Measurements from ENCODE around the gene TAB2.
"Not testable (repeated sequence)": the region's sequence is repeated elsewhere in the genome, so short reads cannot be mapped to it uniquely, and the experiment has no call there.

Gene TAB2

GRCh38 chr6:149422581-149422980 lies 105.1 kb downstream of the TAB2 start:
- DNase-seq = no peak

- DNase-seq = no peak
Observed at GRCh38 chr6:149423964-149424440, 106.5 kb downstream of the TAB2 start.

GRCh38 chr6:149425224-149425623 lies 107.7 kb downstream of the TAB2 start:
- no peak for DNase-seq

- DNase-seq = no peak
Observed at GRCh38 chr6:149425754-149426153, 108.2 kb downstream of the TAB2 start.

GRCh38 chr6:149428606-149429005 lies 111.1 kb downstream of the TAB2 start:
- no peak for DNase-seq

GRCh38 chr6:149429427-149430360 lies 112.2 kb downstream of the TAB2 start:
- no peak for DNase-seq

- DNase-seq = peak; percentile 95
Observed at GRCh38 chr6:149431905-149432775, 114.6 kb downstream of the TAB2 start.

GRCh38 chr6:149433405-149433804 lies 115.9 kb downstream of the TAB2 start:
- no peak for DNase-seq

- DNase-seq = no peak
Observed at GRCh38 chr6:149433881-149434280, 116.4 kb downstream of the TAB2 start.

- no peak for DNase-seq
Observed at GRCh38 chr6:149435919-149436586, 118.5 kb downstream of the TAB2 start.

GRCh38 chr6:149436647-149437046 lies 119.1 kb downstream of the TAB2 start:
- DNase-seq = no peak

GRCh38 chr6:149437212-149437611 lies 119.7 kb downstream of the TAB2 start:
- no peak for DNase-seq

GRCh38 chr6:149438855-149439254 lies 121.3 kb downstream of the TAB2 start:
- DNase-seq = peak; percentile 72

GRCh38 chr6:149439626-149440025 lies 122.1 kb downstream of the TAB2 start:
- no peak for DNase-seq

GRCh38 chr6:149440735-149441671 lies 123.5 kb downstream of the TAB2 start:
- no peak for DNase-seq

GRCh38 chr6:149441740-149442139 lies 124.2 kb downstream of the TAB2 start:
- DNase-seq = no peak

- DNase-seq = no peak
Observed at GRCh38 chr6:149443411-149444181, 126.1 kb downstream of the TAB2 start.

GRCh38 chr6:149444360-149445094 lies 127.0 kb downstream of the TAB2 start:
- not testable (repeated sequence) for DNase-seq

GRCh38 chr6:149445095-149445466 lies 127.6 kb downstream of the TAB2 start:
- DNase-seq = no peak

- DNase-seq = no peak
Observed at GRCh38 chr6:149445573-149445972, 128.1 kb downstream of the TAB2 start.

Data from OCI-M1 (cell line).